ENCODE results near the gene ZNF274. TPM values are rescaled to one million over a fixed set of nuclear protein-coding genes. Genes with fewer than 3 reads are reported as not detected.

Gene ZNF274
- total RNA-seq, 1 experiment from 2014 or later = 28.7 TPM

DNA sequence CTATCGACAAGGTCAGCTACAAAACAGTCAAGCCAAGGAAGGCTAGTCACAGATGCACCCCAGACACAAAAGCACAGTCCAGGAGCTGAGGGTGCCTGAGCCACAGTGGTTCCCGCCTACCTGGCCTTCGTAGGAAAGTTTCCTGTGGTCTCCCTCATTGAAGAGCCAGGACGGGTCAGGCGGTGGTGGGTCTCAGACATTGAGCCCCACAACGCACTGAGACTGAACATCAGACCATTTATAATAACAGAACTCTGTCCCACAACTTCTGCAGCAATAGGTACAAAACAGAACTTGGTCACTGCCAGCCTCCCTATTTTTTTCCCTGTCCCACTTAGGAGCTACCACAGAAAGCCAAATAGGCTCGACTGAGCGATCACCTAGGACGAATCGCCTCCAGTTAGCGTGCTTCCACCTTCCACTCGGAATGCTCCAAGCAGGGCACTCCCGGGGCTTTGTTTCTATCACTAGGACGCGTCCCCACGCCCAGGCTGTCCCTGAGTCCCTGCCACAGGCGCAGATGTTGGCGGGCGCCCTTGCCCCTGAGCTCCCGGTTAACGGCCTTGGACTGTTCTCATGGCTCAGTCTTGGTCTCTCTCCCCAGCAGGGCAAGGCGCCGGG, 45.2 kb downstream of the ZNF274 start:
- H3K4me1 ChIP-seq (ENCODE audit: insufficient read depth, low read length) = peaks cover 2% of the 10 kb centered on the region; the same call in 1 of the 2 replicates
- no peak for DNase-seq
- peak overlapping the region; percentile 94 to 99 (median 97) for H3K27ac Mint-ChIP-seq
- peak overlapping the region; percentile 96 for H3K4me2 ChIP-seq (ENCODE audit: insufficient read depth, insufficient read length, low read length)
- H3K27ac ChIP-seq (ENCODE audit: insufficient read length, low read depth, low read length) = no peak overlapping the region
- H2AK5ac ChIP-seq (ENCODE audit: insufficient read length, low read length) = no peak overlapping the region
- H2AFZ ChIP-seq (ENCODE audit: low read length) = no peak overlapping the region
- H3K79me2 ChIP-seq (ENCODE audit: insufficient read depth, low read length) = peaks cover 12% of the 10 kb centered on the region; the same call in 1 of the 2 replicates
- peak overlapping the region; percentile 90 to 91 for H3K4me3 Mint-ChIP-seq
- H2BK120ac ChIP-seq (ENCODE audit: low read depth, low read length, poor library complexity, severe bottlenecking) = no peak overlapping the region
- H4K8ac ChIP-seq (replicated peaks; ENCODE audit: insufficient read length, low read depth, low read length) = no peak overlapping the region
- peaks cover 8 to 30% of the 10 kb centered on the region in 2 experiments for H3K9me3 Mint-ChIP-seq
- no peak overlapping the region for H3T11ph ChIP-seq (ENCODE audit: low read length)
- TF ChIP-seq, protein P1, sequence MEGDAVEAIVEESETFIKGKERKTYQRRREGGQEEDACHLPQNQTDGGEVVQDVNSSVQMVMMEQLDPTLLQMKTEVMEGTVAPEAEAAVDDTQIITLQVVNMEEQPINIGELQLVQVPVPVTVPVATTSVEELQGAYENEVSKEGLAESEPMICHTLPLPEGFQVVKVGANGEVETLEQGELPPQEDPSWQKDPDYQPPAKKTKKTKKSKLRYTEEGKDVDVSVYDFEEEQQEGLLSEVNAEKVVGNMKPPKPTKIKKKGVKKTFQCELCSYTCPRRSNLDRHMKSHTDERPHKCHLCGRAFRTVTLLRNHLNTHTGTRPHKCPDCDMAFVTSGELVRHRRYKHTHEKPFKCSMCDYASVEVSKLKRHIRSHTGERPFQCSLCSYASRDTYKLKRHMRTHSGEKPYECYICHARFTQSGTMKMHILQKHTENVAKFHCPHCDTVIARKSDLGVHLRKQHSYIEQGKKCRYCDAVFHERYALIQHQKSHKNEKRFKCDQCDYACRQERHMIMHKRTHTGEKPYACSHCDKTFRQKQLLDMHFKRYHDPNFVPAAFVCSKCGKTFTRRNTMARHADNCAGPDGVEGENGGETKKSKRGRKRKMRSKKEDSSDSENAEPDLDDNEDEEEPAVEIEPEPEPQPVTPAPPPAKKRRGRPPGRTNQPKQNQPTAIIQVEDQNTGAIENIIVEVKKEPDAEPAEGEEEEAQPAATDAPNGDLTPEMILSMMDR (conservative IDR thresholded peaks at IDR 0.05) = no peak
- H3K18ac ChIP-seq (ENCODE audit: insufficient read length, low read depth, low read length) = peak overlapping the region; percentile 93
- H3K4ac ChIP-seq (ENCODE audit: low read depth, low read length) = no peak overlapping the region
- H4K20me1 ChIP-seq (ENCODE audit: control insufficient read depth, insufficient read depth, insufficient read length) = no peaks in the 10 kb centered on the region
- H3K36me3 Mint-ChIP-seq (ENCODE audit: insufficient read depth in 1 of 3, low read depth in 3 of 3) = peaks cover 36 to 41% (median 38%) of the 10 kb centered on the region in 3 experiments
- H2BK15ac ChIP-seq (ENCODE audit: low read depth, low read length) = no peak overlapping the region
- H3K9ac ChIP-seq (ENCODE audit: extremely low read depth, insufficient read length, low read length) = peak overlapping the region; percentile 94
- peaks cover 6% of the 10 kb centered on the region for H3K27me3 Mint-ChIP-seq (ENCODE audit: low read depth)
- H2BK5ac ChIP-seq (ENCODE audit: insufficient read length, low read length) = no peak overlapping the region
- no peak overlapping the region for H3K56ac ChIP-seq (ENCODE audit: insufficient read length, low read depth, low read length)
- no peak overlapping the region for H4K5ac ChIP-seq (ENCODE audit: insufficient read length, low read depth, low read length)
- no peaks in the 10 kb centered on the region for H3K9me3 ChIP-seq (ENCODE audit: control insufficient read depth, low read depth, low read length)
- H3K23ac ChIP-seq (ENCODE audit: insufficient read length, low read depth, low read length) = no peak overlapping the region
- peak overlapping the region; percentile 83; the same call in 1 of the 2 replicates for H3K14ac ChIP-seq (ENCODE audit: insufficient read depth, low read length)
- H3K23me2 ChIP-seq (ENCODE audit: insufficient read length, low read depth, low read length, poor library complexity, severe bottlenecking) = peaks cover 11% of the 10 kb centered on the region
- H4K91ac ChIP-seq (ENCODE audit: insufficient read length, low read depth, low read length) = no peak overlapping the region
- H3K27me3 ChIP-seq (ENCODE audit: insufficient read depth, low read length) = no peaks in the 10 kb centered on the region
- H2BK12ac ChIP-seq (ENCODE audit: insufficient read length, low read depth, low read length) = no peak overlapping the region
- no CpG with 5 or more reads among the region's 23 CpGs for WGBS (ENCODE audit: extremely low coverage, insufficient read length, low lambda C conversion rate)
- peaks cover 15% of the 10 kb centered on the region for H3K79me1 ChIP-seq (ENCODE audit: insufficient read depth, low read depth, low read length, poor library complexity, severe bottlenecking)
- no peak overlapping the region for H2BK20ac ChIP-seq (ENCODE audit: low read depth, low read length, poor library complexity, severe bottlenecking)
- peaks cover 20 to 21% of the 10 kb centered on the region in 2 experiments for H3K4me1 Mint-ChIP-seq
